ENCODE results near the gene FUOM. TPM values are rescaled to one million over a fixed set of nuclear protein-coding genes. Genes with fewer than 3 reads are reported as not detected.

The FUOM gene
- total and polyA plus RNA-seq, 2 of the 4 experiments (the other 2 are of a cell fraction) = 26.3 to 52.8 TPM

- H3K4me3 ChIP-seq (ENCODE audit: insufficient read depth, low read depth, low read length) = peak overlapping the region; percentile 40
- TF ChIP-seq FOS (IDR thresholded peaks at IDR 0.05; ENCODE audit: low read depth, low read length) (no peak), CTCF (conservative IDR thresholded peaks at IDR 0.05; ENCODE audit: low read depth, low read length) (peak; percentile 79), SMC3 (IDR thresholded peaks at IDR 0.05; ENCODE audit: low read depth, low read length) (peak; percentile 53), RAD21 (IDR thresholded peaks at IDR 0.05; ENCODE audit: low read length) (peak; percentile 55), BHLHE40 (IDR thresholded peaks at IDR 0.05; ENCODE audit: low read depth, low read length) (0 out of 2 replicates have a peak, but pooled peaks have one; percentile 17)
- H4K5ac ChIP-seq (ENCODE audit: low read depth, low read length) = no peak overlapping the region
- no peak overlapping the region for H4K91ac ChIP-seq (ENCODE audit: insufficient read depth, low read depth, low read length)
- H3K9me1 ChIP-seq (ENCODE audit: insufficient read depth, low read length) = peaks cover 3% of the 10 kb centered on the region; the same call in 1 of the 2 replicates
- H3K9ac ChIP-seq (ENCODE audit: low read depth, low read length) = no peak overlapping the region
- no peak overlapping the region for H3K56ac ChIP-seq (ENCODE audit: extremely low read depth, insufficient read depth, low read length)
- H3K36me3 ChIP-seq (ENCODE audit: control insufficient read depth, insufficient read depth, low read length) = no peaks in the 10 kb centered on the region
- H3K14ac ChIP-seq (replicated peaks; ENCODE audit: low read depth, low read length) = no peak overlapping the region
- no TSS peak for BruUV-seq (replicated peaks)
- H2BK5ac ChIP-seq (ENCODE audit: low read depth, low read length, poor library complexity, severe bottlenecking) = no peak overlapping the region
- no peak overlapping the region for H2BK120ac ChIP-seq (ENCODE audit: low read depth, low read length)
- no peak overlapping the region for H2AK5ac ChIP-seq (ENCODE audit: low read depth, low read length)
- H3K4ac ChIP-seq (ENCODE audit: low read depth, low read length) = no peak overlapping the region
- H2AK9ac ChIP-seq (replicated peaks; ENCODE audit: low read depth, low read length, poor library complexity) = peak overlapping the region; percentile 89
- WGBS, 2 experiments (ENCODE audit: extremely low coverage in 2 of 2, insufficient read length in 1 of 2) = 27% methylated on average over 17 of the region's 51 CpGs; no CpG with 5 or more reads in 1 of the 2 experiments
- POLR2A ChIA-PET (ENCODE audit: unreplicated experiment) = no interaction called here
- CTCF ChIA-PET = interaction anchor here (1.0 kb wide), 1 partner anchor 11 kb away, joined by 4 read pairs; no protein-coding TSS in a partner anchor
- dilution Hi-C loops (cut with HindIII; ENCODE audit: low sequenced_read_pairs, unreplicated experiment) (no loop called here), intact Hi-C loops (cut with micrococcal nuclease) (no loop called here), in situ Hi-C loops (cut with MboI; ENCODE audit: low sequenced_read_pairs) (no loop called here)
- H3K18ac ChIP-seq (ENCODE audit: low read depth, low read length) = no peak overlapping the region
- ATAC-seq (ENCODE audit: low read depth) = peak; percentile 98
- peak overlapping the region; percentile 91 for H2AFZ ChIP-seq (replicated peaks; ENCODE audit: low read length, poor library complexity)
- no peaks in the 10 kb centered on the region for H3K79me1 ChIP-seq (ENCODE audit: low read depth in 1 of 2, low read length in 2 of 2)
- H2BK20ac ChIP-seq (ENCODE audit: low read depth, low read length) = no peak overlapping the region
- H4K20me1 ChIP-seq (ENCODE audit: insufficient read depth, low read length) = no peaks in the 10 kb centered on the region
- no peaks in the 10 kb centered on the region; the same call in 1 of the 2 replicates for H3K27me3 ChIP-seq (ENCODE audit: control insufficient read depth, insufficient read depth, low read length)
- no peak overlapping the region for H4K8ac ChIP-seq (ENCODE audit: low read depth in 2 of 2, low read length in 2 of 2)
- no peaks in the 10 kb centered on the region for H3K4me1 ChIP-seq (ENCODE audit: control insufficient read depth, insufficient read depth, low read length)
- H3K27ac ChIP-seq (ENCODE audit: insufficient read depth, low read length) = no peak overlapping the region
- no peak overlapping the region for H2BK15ac ChIP-seq (ENCODE audit: low read depth, low read length)
- DNase-seq = peak; percentile 36
- peak overlapping the region; percentile 76 for H3K4me2 ChIP-seq (ENCODE audit: low read depth, low read length)
- no peak overlapping the region for H3K23ac ChIP-seq (ENCODE audit: low read depth, low read length)
- no peaks in the 10 kb centered on the region for H3K9me3 ChIP-seq (ENCODE audit: control insufficient read depth, insufficient read depth, low read length)
Observed at GRCh38 chr10:133318494-133319127, 39.2 kb downstream of the FUOM start.
